BJ (cell line): ENCODE data around the gene RASA2. TPM values are rescaled to one million over a fixed set of nuclear protein-coding genes. Genes with fewer than 3 reads are reported as not detected.

Source experiments
- CTCF ChIA-PET: fragments of 350-600 bp; formaldehyde crosslinking; extraction: SDS; loops from one replicate; lab custom pipeline; 2021; ENCODE audit warnings: antibody characterized with exemption, inconsistent platforms; lab: Yijun Ruan, JAX
- POLR2A ChIA-PET: fragments of 300-600 bp; sonication (Branson Sonifier 250); formaldehyde crosslinking; extraction: SDS; loops from one replicate; lab custom pipeline; 2021; ENCODE audit warnings: antibody characterized with exemption; lab: Charles Lee
- DNase-seq: peaks from one replicate; pipeline ENCODE4 v3.0.0-alpha.2; 2011; ENCODE audit warnings: low read depth
- H3K27me3 ChIP-seq: 2 replicates; pipeline ENCODE4 v1.6.0; 2011; ENCODE audit warnings: low read length; ENCODE audit not compliant: control insufficient read depth, insufficient read depth
- H3K36me3 ChIP-seq: 2 replicates; pipeline ENCODE4 v1.5.1; 2011; ENCODE audit warnings: low read length; ENCODE audit not compliant: control insufficient read depth, insufficient read depth
- H3K4me3 ChIP-seq: 2 replicates; pipeline ENCODE4 v1.5.1; 2011; ENCODE audit warnings: low read depth, mild to moderate bottlenecking, control low read depth, low read length
- CTCF ChIP-seq: IDR thresholded peaks from 2 replicates; pipeline ENCODE4 v1.5.1; 2011; ENCODE audit warnings: low read depth, mild to moderate bottlenecking, control low read depth, inconsistent platforms, low read length, moderate library complexity; ENCODE audit not compliant: insufficient read depth
- polyA plus RNA-seq: library from polyadenylated mRNA; depleted of rRNA; stranded (reverse); fragments of >200 nt; gene quantifications from 2 replicates; pipeline ENCODE4 v1.2.3, GENCODE V29; 2011

RASA2 gene
- polyA plus RNA-seq, 1 experiment, result 5.6 TPM

GRCh38 chr3:141508067-141508436 is 21.2 kb downstream of the RASA2 start:
- H3K27me3 ChIP-seq, result no peaks in the 10 kb centered on the region
- no peak for DNase-seq
- H3K4me3 ChIP-seq, result no peak overlapping the region
- POLR2A ChIA-PET, result no interaction called here
- CTCF ChIA-PET, result no interaction called here
- no peaks in the 10 kb centered on the region for H3K36me3 ChIP-seq
- no peak for TF ChIP-seq CTCF

- POLR2A ChIA-PET, result interaction anchor here (0.6 kb wide), 1 partner anchor 70 kb away, joined by 3 read pairs; no protein-coding TSS in a partner anchor
- Histone ChIP-seq H3K4me3 (no peak overlapping the region), H3K27me3 (no peaks in the 10 kb centered on the region), H3K36me3 (no peaks in the 10 kb centered on the region)
- CTCF ChIA-PET, result no interaction called here
- no peak for TF ChIP-seq CTCF
- no peak for DNase-seq
Observed at GRCh38 chr3:141511361-141511760, 24.5 kb downstream of the RASA2 start.

- Histone ChIP-seq H3K27me3 (no peaks in the 10 kb centered on the region), H3K4me3 (no peak overlapping the region), H3K36me3 (peaks cover 2% of the 10 kb centered on the region)
- ChIA-PET CTCF (interaction anchor here (1.1 kb wide), 2 partner anchors 11 to 34 kb away, joined by 3 read pairs; no protein-coding TSS in a partner anchor), POLR2A (no interaction called here)
- no peak for DNase-seq
- TF ChIP-seq CTCF, result no peak
Observed at GRCh38 chr3:141514382-141514781, 27.6 kb downstream of the RASA2 start.

- no peak for DNase-seq
- ChIA-PET POLR2A (no interaction called here), CTCF (interaction anchor here (1.1 kb wide), 1 partner anchor 60 kb away, joined by 3 read pairs; no protein-coding TSS in a partner anchor)
- Histone ChIP-seq H3K27me3 (no peaks in the 10 kb centered on the region), H3K4me3 (no peak overlapping the region), H3K36me3 (peaks cover 2% of the 10 kb centered on the region)
- no peak for TF ChIP-seq CTCF
Observed at GRCh38 chr3:141519587-141519986, 32.8 kb downstream of the RASA2 start.

GRCh38 chr3:141521781-141522180 is 35.0 kb downstream of the RASA2 start:
- Histone ChIP-seq H3K4me3 (no peak overlapping the region), H3K36me3 (peaks cover 2% of the 10 kb centered on the region), H3K27me3 (no peaks in the 10 kb centered on the region)
- DNase-seq, result no peak
- CTCF ChIA-PET, result interaction anchor here (1.0 kb wide), 1 partner anchor 61 kb away, joined by 3 read pairs; no protein-coding TSS in a partner anchor
- TF ChIP-seq CTCF, result no peak
- POLR2A ChIA-PET, result interaction anchor here (0.6 kb wide), 1 partner anchor 12 kb away, joined by 3 read pairs; no protein-coding TSS in a partner anchor
